Measurements from ENCODE around the gene TBCE. TPM values are rescaled to one million over a fixed set of nuclear protein-coding genes. Genes with fewer than 3 reads are reported as not detected.
"Not testable (repeated sequence)": the region's sequence is repeated elsewhere in the genome, so short reads cannot be mapped to it uniquely, and the experiment has no call there.

TBCE gene
- total RNA-seq, 1 donor from 2014 or later = 17.5 TPM

DNA sequence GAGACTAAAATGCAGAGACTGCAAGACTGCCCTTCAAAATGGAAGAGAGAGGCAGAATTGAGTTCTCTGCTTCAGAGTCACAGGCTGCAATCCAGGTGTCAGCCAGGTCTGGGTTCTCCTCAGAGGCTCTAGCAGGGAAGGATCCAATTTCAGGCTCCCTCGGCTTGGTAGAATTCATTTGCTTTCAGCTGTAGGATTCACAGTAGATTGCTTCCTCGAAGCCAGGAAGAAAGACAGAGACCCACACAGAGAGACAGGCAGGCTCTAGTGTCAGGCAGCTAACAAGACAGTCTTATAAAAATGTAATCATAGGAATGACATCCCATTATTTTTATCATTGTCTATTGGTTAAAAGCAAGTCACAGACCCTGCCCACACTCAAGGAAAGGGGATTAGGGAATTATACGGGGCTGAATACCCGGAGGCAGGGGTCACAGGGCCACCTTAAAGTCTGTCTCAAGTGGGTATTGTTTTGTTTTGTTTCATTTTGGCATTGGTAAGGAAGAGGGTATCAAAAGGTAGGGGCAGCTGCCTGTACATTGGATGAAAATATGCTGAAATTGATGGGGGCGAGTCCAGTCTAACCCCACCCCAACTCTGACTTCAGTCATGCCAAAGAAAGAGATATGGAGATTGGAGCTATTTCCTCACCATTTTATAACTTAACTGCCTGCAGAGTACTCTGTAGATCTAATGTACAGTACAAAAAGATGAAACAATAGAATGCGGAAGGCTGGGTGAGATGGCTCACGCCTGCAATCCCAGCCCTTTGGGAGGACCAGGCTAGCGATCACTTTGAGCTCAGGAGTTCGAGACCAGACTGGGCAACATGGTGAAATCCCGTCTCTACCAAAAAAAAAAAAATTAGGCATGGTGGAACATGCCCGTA is 9.5 kb upstream of the TBCE start:
- DNase-seq = no peak

- DNase-seq = no peak
Observed at GRCh38 chr1:235358899-235359298, 8.3 kb upstream of the TBCE start.

DNA sequence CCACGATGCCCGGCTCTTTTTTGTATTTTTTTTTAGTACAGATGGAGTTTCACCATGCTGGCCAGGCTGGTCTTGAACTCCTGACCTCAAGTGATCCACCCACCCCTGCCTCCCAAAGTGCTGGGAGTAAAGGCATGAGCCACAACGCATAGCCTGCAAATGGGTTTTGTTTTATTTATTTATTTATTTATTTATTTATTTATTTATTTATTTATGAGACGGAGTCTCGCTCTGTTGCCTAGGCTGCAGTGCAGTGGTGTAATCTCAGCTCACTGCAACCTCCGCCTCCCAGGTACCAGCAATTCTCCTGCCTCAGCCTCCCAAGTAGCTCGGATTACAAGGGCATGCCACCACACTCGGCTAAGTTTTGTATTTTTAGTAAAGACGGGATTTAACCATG is 3.0 kb upstream of the TBCE start:
- not testable (repeated sequence) for DNase-seq

GRCh38 chr1:235366286-235366685 is 941 bp upstream of the TBCE start:
- DNase-seq = no peak

DNA sequence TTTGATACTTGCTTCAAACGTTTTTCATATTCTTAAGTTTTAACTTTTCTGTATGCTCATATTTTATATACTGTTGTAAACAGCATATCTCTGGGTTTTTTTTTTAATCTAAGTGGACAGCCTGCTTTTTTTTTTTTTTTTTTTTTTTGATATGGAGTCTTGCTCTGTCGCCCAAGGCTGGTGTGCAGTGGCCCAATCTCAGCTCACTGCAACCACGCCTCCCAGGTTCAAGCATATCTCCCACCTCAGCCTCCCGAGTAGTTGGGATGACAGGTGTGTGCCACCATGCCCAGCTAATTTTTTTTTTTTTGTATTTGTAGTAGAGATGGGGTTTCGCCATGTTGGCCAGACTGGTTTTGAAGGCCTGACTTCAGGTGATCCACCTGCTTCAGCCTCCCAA is 1.2 kb downstream of the TBCE start:
- no peak for DNase-seq

DNA sequence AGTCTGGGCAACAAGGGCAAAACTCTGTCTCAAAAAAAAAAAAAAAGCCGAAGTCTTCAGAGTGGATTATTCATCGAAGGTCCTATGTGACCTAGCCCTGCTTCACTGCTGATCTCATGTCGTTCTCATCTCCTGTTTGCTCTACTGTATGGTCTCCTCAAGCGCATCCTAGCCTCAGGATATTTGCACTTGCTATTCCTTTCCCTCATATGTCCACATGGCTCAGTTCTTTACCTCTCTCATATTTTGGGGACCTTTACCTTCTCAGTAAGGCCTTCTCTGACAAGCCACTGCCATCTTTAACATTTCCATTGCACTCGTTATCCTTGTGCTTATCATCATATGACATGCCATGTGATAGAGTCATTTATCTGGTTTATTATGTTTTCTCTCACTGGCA is 2.6 kb downstream of the TBCE start:
- no peak for DNase-seq

DNA sequence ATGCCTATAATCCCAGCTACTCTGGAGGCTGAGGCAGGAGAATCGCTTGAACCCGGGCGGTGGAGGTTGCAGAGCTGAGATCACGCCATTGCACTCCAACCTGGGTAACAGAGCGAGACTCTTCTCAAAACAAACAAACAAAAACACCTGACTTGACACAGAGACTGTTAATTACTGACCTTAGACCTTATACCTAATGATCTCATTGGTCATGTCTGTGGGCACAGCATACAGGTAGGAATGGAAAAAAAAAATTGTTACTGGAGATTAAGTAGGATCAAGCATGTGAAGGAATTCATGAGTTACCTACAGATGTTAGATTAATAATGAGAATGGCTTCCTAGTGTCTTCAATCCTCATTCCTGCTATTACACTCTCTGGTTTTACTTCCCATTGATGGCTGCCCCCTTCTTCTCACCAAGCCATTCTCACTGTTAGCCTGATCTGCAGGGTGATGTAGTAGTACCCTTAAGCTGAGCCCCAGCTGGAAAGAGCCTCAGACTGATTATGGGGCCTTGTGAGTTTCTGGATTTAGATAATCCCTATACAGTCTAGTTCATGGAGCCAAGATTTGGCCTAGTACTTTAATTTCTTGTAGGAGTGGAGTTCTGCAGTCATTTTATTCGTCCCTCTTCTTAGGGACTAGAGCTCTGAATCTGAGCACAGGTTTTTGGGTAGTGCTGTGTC is 8.8 kb downstream of the TBCE start:
- DNase-seq = no peak

DNA sequence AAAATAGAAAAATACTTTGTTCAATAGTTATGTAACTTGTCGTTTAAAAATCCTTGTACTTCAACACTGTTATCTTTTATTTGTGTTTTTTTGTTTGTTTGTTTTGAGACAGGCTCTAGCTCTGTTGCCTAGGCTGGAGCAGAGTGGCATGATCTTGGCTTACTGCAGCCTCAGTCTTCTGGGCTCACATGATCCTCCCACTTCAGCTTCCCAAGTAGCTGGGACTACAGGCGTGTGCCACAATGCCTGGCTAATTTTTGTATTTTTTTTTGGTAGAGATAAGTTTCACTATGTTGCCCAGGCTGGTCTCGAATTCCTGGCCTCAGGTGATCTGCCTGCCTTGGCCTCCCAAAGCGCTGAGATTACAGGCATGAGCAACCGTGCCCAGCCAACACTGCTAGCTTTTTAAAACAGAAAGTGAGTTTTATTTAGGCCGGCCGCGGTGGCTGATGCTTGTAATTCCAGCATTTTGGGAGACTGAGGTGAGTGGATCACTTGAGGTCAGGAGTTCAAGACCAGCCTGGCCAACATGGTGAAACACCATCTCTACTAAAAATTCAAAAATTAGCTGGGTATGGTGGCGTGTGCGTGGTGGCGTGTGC is 11.0 kb downstream of the TBCE start:
- DNase-seq = not testable (repeated sequence)

DNA sequence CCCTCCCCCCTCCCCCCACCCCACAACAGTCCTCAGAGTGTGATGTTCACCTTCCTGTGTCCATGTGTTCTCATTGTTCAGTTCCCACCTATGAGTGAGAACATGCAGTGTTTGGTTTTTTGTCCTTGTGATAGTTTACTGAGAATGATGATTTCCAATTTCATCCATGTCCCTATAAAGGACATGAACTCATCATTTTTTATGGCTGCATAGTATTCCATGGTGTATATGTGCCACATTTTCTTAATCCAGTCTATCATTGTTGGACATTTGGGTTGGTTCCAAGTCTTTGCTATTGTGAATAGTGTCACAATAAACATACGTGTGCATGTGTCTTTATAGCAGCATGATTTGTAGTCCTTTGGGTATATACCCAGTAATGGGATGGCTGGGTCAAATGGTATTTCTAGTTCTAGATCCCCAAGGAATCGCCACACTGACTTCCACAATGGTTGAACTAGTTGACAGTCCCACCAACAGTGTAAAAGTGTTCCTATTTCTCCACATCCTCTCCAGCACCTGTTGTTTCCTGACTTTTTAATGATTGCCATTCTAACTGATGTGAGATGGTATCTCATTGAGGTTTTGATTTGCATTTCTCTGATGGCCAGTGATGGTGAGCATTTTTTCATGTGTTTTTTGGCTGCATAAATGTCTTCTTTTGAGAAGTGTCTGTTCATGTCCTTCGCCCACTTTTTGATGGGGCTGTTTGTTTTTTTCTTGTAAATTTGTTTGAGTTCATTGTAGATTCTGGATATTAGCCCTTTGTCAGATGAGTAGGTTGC is 14.9 kb downstream of the TBCE start:
- not testable (repeated sequence) for DNase-seq

DNA sequence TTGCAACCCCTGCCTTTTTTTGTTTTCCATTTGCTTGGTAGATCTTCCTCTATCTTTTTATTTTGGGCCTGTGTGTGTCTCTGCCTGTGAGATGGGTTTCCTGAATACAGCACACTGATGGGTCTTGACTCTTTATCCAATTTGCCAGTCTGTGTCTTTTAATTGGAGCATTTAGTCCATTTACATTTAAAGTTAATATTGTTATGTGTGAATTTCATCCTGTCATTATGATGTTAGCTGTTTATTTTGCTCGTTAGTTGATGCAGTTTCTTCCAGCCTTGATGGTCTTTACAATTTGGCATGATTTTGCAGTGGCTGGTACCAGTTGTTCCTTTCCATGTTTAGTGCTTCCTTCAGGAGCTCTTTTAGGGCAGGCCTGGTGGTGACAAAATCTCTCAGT is 18.4 kb downstream of the TBCE start:
- not testable (repeated sequence) for DNase-seq

DNA sequence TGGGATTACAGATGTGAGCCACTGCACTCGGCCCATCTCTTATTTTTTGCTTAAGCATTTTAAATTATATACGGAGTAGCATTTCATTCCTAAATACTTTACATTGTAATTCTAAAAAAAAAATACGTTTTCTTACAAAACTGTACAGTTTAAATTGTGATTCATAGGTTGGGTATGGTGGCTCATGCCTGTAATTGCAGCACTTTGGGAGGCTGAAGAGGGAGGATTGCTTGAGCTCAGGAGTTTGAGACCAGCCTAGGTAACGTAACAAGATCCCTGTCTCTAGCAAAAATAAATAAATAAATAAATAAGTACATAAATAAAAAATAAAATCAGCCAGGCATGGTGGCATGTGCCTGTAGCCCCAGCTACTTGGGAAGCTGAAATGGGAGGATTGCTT is 24.6 kb downstream of the TBCE start:
- DNase-seq = no peak

GRCh38 chr1:235397733-235398132 is 30.5 kb downstream of the TBCE start:
- DNase-seq = no peak

DNA sequence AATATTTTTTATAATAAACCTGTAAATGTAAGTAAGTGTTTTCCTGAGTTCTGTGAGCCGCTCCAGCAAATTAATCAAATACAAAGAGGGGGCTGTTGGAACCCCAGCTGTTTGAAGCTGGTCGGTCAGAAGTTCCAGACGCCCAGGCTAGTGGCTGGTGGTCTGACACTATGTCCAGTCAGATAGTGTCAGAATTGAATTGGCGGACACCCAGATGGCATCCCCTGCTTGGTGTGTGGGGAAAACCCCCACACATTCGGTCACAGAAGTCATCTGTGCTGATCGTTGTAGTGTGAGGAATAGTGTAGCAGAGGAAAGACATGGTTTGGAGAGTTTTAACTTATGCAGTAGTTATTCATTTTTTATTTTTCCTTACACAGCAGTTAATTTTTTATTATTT is 32.4 kb downstream of the TBCE start:
- DNase-seq = no peak

- no peak for DNase-seq
Observed at GRCh38 chr1:235401251-235401650, 34.0 kb downstream of the TBCE start.

DNA sequence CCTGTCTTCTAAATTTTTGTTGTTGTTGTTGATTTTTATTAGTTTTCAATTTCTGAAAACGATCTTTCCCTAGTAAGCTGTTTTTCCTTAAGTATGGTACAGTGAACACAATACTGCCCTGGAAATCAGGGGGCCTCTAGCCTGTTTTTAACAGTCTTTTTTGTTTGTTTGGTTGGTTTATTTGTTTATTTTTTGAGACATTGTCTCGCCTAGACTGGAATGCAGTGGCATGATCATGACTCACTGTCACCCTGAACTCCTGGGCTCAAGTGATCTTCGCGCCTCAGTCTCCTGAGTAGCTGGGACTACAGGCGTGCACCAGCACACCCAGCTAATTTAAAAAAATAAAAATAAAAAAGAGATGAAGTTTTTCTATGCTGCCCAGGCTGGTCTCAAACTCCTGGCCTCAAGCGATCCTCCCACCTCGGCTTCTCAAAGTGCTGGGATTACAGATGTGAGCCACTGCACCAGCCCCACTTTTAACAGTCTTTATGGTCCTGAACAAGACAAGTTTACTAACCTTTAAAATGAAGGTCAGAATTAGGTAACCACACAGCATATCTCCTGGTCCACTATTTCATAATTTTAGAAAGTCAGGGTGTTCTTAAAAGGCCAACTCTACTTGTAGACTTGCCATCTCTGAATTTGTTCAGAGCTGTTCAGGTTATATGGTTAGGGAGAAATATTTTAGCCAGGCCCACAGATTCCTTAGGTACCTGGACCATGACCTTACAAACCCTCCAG is 35.4 kb downstream of the TBCE start:
- DNase-seq = peak; percentile 34

DNA sequence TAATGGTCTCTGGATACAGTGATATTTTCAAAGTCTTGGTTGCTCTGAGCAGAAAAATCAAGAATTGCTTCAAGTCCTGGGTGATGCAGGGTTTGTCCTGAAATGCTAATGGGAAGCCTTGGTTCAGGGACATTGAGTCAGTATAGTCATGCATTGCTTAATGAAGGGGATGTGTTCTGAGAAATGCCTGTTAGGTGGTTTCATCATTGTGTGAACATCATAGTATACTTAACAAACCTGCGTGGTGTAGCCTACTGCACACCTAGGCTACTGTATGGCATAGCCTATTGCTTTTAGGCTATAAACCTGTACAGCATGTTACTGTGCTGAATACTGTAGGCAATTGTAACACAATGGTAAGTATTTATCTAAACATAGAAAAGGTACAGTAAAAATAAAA is 36.4 kb downstream of the TBCE start:
- no peak for DNase-seq

DNA sequence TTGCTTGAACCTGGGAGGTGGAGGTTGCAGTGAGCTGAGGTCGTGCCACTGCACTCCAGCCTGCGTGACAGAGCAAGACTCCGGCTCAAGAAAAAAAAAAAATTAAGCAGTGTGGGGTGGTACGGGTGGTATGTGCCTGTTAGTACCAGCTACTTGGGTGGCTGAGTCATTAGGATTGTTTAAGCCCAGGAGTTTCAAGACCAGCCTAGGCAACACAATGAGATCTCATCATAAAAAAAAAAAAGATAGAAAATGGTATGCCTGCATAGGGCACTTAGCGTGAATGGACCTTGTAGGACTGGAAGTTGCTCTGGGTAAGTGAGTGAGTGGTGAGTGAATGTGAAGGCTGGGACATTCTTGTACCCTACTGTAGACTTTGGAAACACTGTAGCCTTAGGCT is 37.0 kb downstream of the TBCE start:
- no peak for DNase-seq

- no peak for DNase-seq
Observed at GRCh38 chr1:235407419-235407818, 40.2 kb downstream of the TBCE start.

GRCh38 chr1:235408503-235408960 is 41.3 kb downstream of the TBCE start:
- DNase-seq = no peak

DNA sequence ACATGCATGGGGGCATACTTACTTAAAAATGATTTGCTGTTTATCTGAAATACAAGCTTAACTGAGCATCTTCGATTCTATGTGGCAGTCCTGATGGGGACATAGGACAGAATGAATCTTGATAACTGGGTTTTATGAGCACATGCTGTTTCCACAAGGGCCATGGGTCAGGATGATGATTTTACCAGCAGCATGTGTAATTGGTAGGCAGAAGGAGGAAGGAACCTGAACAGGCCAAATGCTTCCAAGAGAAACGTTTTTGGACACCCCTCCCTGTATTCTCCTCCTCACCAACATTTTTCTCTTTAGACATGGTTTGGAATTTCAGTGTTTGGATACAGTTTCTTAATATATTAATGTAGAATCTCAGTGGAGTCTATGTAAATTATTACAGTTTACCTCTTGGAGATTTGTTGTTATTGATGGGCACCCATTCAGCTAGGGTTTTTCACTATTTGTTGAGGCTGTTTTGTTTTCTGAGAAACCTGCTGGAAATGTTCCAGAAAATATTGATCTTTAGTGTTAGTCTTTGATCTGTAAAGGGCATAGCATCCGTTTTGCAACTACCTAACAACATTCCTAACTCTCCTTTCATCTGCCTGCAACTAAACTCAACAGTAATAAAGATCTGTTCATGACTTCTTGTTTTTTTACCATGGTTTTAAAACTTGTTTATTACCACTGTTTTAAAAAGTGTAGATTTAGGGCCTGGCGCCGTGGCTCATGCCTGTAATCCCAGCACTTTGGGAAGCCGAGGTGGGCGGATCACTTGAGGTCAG is 42.0 kb downstream of the TBCE start:
- DNase-seq = no peak

DNA sequence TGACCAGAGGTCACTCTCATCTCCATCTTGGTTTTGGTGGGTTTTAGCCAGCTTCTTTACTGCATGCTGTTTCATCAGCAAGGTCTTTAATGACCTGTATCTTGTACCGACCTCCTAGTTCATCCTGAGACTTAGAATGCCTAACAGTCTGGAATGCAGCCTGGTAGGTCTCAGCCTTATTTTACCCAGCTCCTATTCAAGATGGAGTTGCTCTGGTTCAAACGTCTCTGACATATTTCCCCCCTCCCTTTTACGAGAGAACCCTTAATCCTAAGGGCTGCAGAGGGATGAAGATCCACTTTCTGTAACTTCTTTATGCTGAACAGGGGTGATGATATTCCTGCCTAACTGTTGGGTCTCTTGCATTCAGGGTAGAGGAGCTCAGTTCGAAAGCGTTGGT is 43.2 kb downstream of the TBCE start:
- DNase-seq = no peak

All from dermis blood vessel endothelial cell (primary cell).